H1 (cell line): ENCODE data around the gene PRKAR1B. TPM values are rescaled to one million over a fixed set of nuclear protein-coding genes. Genes with fewer than 3 reads are reported as not detected.

Experiments used
- E2F6 ChIP-seq: IDR thresholded peaks from 2 replicates; pipeline ENCODE4 v1.6.1; 2012; ENCODE audit warnings: inconsistent platforms
- HDAC6 ChIP-seq: IDR thresholded peaks from one replicate; pipeline ENCODE4 v1.7.1; 2012; ENCODE audit warnings: low read depth, mild to moderate bottlenecking, inconsistent platforms, low read length, moderate library complexity
- MAFK ChIP-seq: IDR thresholded peaks from 2 replicates; pipeline ENCODE4 v1.6.1; 2012; ENCODE audit warnings: low read depth, mild to moderate bottlenecking, improper control_type of control experiment, low read length
- SIN3A ChIP-seq, 2 experiments: IDR thresholded peaks in 1 of 2; conservative IDR thresholded peaks in 1 of 2; 2 replicates each; pipeline ENCODE4 v1.6.1; 2011 to 2012; ENCODE audit warnings: low read length in 2 of 2, improper control_type of control experiment in 1 of 2, low read depth in 1 of 2, mild to moderate bottlenecking in 1 of 2
- polyA plus RNA-seq, 7 experiments: library from polyadenylated mRNA; depleted of rRNA in 3 of 7; stranded (reverse) in 5 of 7; unstranded in 2 of 7; fragments of >200 nt in 5 of 7; fragments of 200-250 nt in 2 of 7; gene quantifications; 1 replicate in 5 of 7; 2 replicates in 1 of 7; 4 replicates in 1 of 7; pipeline versions ENCODE4 v1.2.1 to v1.2.3, GENCODE V29; 2011 to 2013; ENCODE audit warnings: missing spikeins in 2 of 7, mixed read lengths in 2 of 7
- total RNA-seq: library from RNA; stranded (reverse); fragmentation: NEBNext Ultra II Directional; extraction: Animal tissue kit (Norgen Biotek cat#: 25700); gene quantifications from 2 replicates; pipeline ENCODE4 v1.2.1, GENCODE V29; 2021

The PRKAR1B gene
- total and polyA plus RNA-seq, 2 of the 8 experiments (the other 6 are each of a cell fraction or from before 2014, with no cell fraction given): 12.3 to 55.7 TPM

GRCh38 chr7:759569-759968 lies 32.5 kb upstream of the PRKAR1B start (continued):
- no peak for TF ChIP-seq HDAC6
- TF ChIP-seq SIN3A (conservative IDR thresholded peaks at IDR 0.05 in 1 of 2, IDR thresholded peaks at IDR 0.05 in 1 of 2; ENCODE audit: low read depth in 1 of 2, low read length in 2 of 2): no peak
- TF ChIP-seq E2F6: no peak
- no peak for TF ChIP-seq MAFK
